Skin epidermis (tissue), 12 donors: Measurements from ENCODE around the gene U2AF2.

Source experiments
- H3K27ac ChIP-seq, 21 experiments: fragments of 200-600 bp; sonication (generic) in 11 of 21; one replicate each; pipeline ENCODE4 v1.5.0; 2020; ENCODE audit warnings: mild to moderate bottlenecking in 3 of 21, inconsistent platforms in 2 of 21, moderate library complexity in 2 of 21
- H3K4me3 ChIP-seq, 7 experiments: fragments of 200-600 bp; sonication (generic) in 2 of 7; one replicate each; pipeline ENCODE4 v1.5.0; 2020; ENCODE audit warnings: inconsistent platforms in 2 of 7, mild to moderate bottlenecking in 2 of 7, moderate library complexity in 1 of 7

U2AF2 gene

GRCh38 chr19:55654868-55655647 is at the start of gene U2AF2:
U2AF2 (plus strand) TSS chr19:55655035; CDS start chr19:55655105, 70 bp downstream.
- peak within 1 kb of the TSS; percentile 89 to 100 (median 99) for H3K27ac ChIP-seq

GRCh38 chr19:55605207-55605636 is 49.6 kb upstream of the U2AF2 start:
- H3K4me3 ChIP-seq, result peak overlapping the region; percentile 69 to 97 (median 87)

More at GRCh38 chr19:55654868-55655647, at the start of gene U2AF2:
- H3K4me3 ChIP-seq, result peak within 1 kb of the TSS; percentile 74 to 98 (median 93)

GRCh38 chr19:55605637-55606470 is 49.0 kb upstream of the U2AF2 start, which contains the start of gene ZNF865:
ZNF865 (plus strand) TSS chr19:55605647; CDS start chr19:55613619, 7,972 bp downstream.
- peak within 1 kb of the TSS; percentile 83 to 100 (median 96) for H3K27ac ChIP-seq

More at GRCh38 chr19:55605207-55605636, 49.6 kb upstream of the U2AF2 start:
- H3K27ac ChIP-seq, result peak overlapping the region; percentile 83 to 100 (median 96)

GRCh38 chr19:55606471-55606787 is 48.4 kb upstream of the U2AF2 start:
- peak overlapping the region in 6 of 7 experiments; percentile 69 to 97 (median 87) for H3K4me3 ChIP-seq
- H3K27ac ChIP-seq, result peak overlapping the region in 19 of 21 experiments; percentile 83 to 100 (median 97)

More at GRCh38 chr19:55605637-55606470, 49.0 kb upstream of the U2AF2 start, which contains the start of gene ZNF865:
- H3K4me3 ChIP-seq, result peak within 1 kb of the TSS; percentile 69 to 97 (median 87)

GRCh38 chr19:55606817-55607216 is 48.0 kb upstream of the U2AF2 start:
- H3K4me3 ChIP-seq, result peak overlapping the region in 2 of 7 experiments; percentile 87 to 97
- peak overlapping the region in 12 of 21 experiments; percentile 93 to 100 (median 97) for H3K27ac ChIP-seq

- H3K4me3 ChIP-seq, result no peak overlapping the region
- no peak overlapping the region for H3K27ac ChIP-seq
Observed at GRCh38 chr19:55609326-55609725, 45.5 kb upstream of the U2AF2 start.

- H3K27ac ChIP-seq, result peak overlapping the region in 1 of 21 experiments; percentile 22
- no peak overlapping the region for H3K4me3 ChIP-seq
Observed at GRCh38 chr19:55611300-55611982, 43.4 kb upstream of the U2AF2 start.

- Histone ChIP-seq H3K4me3 (no peak overlapping the region), H3K27ac (no peak overlapping the region)
Observed at GRCh38 chr19:55611983-55612645, 42.7 kb upstream of the U2AF2 start.

- Histone ChIP-seq H3K4me3 (no peak overlapping the region), H3K27ac (no peak overlapping the region)
Observed at GRCh38 chr19:55613396-55613795, 41.4 kb upstream of the U2AF2 start.

- no peak overlapping the region for H3K4me3 ChIP-seq
- no peak overlapping the region for H3K27ac ChIP-seq
Observed at GRCh38 chr19:55613930-55614710, 40.7 kb upstream of the U2AF2 start.

GRCh38 chr19:55614711-55615542 is 39.9 kb upstream of the U2AF2 start:
- H3K4me3 ChIP-seq, result no peak overlapping the region
- no peak overlapping the region for H3K27ac ChIP-seq

GRCh38 chr19:55615543-55616394 is 39.1 kb upstream of the U2AF2 start:
- Histone ChIP-seq H3K27ac (no peak overlapping the region), H3K4me3 (no peak overlapping the region)

- H3K4me3 ChIP-seq, result no peak overlapping the region
- no peak overlapping the region for H3K27ac ChIP-seq
Observed at GRCh38 chr19:55616395-55616875, 38.4 kb upstream of the U2AF2 start.

GRCh38 chr19:55617426-55617825 is 37.4 kb upstream of the U2AF2 start:
- no peak overlapping the region for H3K27ac ChIP-seq
- no peak overlapping the region for H3K4me3 ChIP-seq

- peak overlapping the region in 2 of 21 experiments; percentile 9 to 17 for H3K27ac ChIP-seq
- H3K4me3 ChIP-seq, result no peak overlapping the region
Observed at GRCh38 chr19:55618426-55618825, 36.4 kb upstream of the U2AF2 start.

- H3K27ac ChIP-seq, result peak overlapping the region in 2 of 21 experiments; percentile 17 to 30
Observed at GRCh38 chr19:55619286-55619685, 35.5 kb upstream of the U2AF2 start.

More at GRCh38 chr19:55619286-55619685, 35.5 kb upstream of the U2AF2 start:
- H3K4me3 ChIP-seq, result no peak overlapping the region
